GM18858 (cell line): ENCODE results near the gene OAT.
"Not testable (repeated sequence)": the region's sequence is repeated elsewhere in the genome, so short reads cannot be mapped to it uniquely, and the experiment has no call there.

Experiments
- ATAC-seq: cut with Tn5 transposase; IDR thresholded peaks from one replicate; pipeline ENCODE4 v1.9.1; 2021; ENCODE audit not compliant: unreplicated experiment

The OAT gene

DNA sequence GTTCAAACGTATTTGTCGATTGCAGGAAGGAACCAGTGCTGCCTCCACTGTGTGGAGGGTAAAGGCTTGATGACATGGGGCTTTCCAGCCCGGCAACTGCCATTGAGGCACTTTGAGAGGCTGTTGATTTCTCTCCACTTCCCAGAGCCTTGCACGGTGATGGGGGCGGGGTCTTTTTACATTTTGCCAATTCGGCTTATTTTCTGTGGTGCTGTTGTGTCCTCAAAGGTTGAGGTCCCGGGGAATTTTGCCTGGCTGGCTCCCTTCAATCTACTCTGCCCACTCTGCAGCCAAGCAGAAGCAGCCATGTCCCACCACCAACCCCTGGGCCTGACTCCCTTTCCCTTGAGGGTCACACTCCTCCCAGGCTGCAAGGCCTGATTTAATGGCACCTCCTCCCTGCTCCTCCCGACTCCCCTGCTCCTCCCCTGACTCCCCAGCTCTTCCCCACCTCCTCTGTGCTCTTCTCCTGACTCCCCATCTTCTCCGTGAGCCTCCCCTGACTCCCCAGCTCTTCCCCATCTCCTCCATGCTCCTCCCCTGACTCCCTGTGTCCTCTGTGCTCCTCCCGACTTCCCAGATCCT, 39.0 kb downstream of the OAT start:
- ATAC-seq = no peak

DNA sequence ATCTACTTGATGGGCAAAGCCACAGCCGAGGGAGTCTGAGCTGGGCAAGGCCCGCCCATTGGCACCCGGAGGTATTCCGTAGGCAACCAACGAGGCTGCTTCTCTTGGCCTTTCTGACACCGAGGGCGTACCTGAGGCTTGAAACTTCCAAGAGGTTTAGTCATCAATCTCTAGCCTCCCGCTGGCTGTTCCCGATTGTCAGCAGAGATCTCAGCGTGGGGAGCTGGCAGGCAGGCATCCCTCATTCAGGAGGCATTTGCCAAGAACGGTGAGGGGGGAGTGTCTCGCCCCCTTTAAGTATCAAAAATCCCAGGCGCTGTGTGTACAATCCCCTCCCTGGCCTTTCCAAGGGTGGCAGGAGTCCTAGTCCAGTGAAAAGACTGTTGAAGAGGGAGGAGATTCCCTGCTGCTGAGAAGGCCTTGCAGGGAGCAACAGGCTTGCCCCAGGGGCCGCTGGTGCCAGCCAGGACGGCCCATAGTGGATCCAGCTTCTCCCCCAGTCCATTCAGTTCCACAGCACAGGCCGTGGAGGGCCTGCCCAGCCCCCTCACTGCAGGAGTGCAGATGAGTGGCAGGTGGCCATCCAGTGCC, 39.7 kb downstream of the OAT start:
- no peak for ATAC-seq

DNA sequence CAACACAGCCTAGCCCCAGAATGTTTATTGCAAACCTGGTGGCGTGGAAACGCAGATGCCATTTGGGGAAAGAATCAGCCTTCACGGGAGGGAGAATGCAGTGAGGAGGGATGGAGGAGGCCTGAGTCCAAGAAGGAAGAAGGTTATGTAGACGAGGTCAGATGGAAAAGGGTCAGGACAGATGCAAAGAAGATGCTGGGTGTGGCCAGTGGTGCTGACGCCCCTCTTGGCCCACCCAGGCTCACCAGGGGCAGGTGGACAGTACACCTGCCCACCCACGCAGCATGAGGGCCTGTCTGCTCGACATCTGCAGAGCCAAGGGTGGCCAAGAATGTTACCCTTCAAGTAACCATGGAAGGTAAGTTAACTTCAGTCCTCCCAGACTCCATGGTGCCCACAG, 40.5 kb downstream of the OAT start:
- no peak for ATAC-seq

DNA sequence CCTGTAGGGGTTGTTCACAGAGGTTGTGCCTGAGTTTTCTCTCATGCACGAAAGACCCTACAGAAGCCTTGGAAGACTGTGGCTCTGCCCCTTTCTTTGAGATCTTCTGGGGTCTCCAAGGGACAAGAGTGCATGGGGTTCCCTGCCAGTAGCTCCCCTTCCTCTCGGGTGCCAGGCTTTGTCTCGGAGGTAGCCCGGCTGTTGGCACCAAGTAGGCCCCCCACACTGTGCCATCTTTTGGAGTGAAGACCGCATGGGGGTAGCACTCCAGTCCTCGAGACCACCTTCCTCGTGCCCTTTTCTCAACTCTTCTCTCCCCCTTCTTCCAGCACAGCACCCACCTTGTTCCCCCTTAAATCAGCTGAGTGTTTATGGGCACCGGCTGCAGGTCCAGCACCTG, 41.6 kb downstream of the OAT start:
- no peak for ATAC-seq

DNA sequence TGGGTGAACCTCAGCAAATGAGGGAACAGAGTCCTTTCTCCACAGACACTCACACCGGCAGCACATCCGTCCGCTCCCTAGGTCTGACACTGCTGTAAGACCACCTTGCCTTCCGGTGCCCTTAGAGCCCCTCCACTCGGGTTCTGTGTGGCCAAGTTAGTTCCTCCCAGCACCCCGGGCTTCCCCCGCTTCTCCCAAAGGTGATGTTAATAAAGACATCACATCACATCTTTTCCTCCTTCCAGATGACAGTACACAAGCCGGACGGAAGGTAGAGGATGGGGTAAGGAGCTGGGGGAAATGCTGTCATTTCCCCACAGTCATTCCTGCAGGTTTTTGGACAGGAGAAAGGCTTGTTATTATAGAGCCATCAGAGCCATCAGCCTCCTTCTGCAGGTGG, 42.3 kb downstream of the OAT start:
- no peak for ATAC-seq

DNA sequence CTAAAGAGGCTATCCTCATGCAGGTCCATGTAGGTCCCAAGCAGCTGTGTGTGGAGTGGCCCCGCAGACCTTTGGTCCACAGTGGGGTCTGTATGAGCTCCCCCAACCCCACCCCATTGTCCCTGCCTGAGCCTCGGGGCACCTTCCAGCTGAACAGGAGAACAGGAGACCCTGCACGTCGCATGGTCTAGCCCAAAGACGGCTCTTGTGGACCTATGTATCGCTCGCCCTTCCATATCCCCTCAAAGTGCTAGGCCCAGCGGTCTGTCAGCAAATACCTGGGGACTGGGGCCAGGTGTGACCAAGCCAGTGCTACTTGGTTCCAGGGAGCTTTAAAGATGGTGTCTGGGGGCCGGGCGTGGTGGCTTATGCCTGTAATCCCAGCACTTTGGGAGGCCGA, 43.0 kb downstream of the OAT start:
- no peak for ATAC-seq

DNA sequence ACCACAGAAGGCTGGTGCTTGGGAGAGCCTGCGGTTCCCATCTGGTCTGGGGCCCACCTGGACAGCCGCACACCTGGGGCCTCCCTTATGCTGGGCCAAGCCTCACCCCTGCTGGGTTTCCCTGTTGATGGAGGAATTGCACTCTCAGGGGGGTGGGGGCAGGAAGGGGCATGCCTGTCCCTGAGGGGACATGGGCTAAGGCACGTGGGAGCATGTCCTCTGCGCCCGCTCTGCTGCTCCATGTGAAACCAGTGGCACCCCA, 43.4 kb downstream of the OAT start:
- no peak for ATAC-seq

DNA sequence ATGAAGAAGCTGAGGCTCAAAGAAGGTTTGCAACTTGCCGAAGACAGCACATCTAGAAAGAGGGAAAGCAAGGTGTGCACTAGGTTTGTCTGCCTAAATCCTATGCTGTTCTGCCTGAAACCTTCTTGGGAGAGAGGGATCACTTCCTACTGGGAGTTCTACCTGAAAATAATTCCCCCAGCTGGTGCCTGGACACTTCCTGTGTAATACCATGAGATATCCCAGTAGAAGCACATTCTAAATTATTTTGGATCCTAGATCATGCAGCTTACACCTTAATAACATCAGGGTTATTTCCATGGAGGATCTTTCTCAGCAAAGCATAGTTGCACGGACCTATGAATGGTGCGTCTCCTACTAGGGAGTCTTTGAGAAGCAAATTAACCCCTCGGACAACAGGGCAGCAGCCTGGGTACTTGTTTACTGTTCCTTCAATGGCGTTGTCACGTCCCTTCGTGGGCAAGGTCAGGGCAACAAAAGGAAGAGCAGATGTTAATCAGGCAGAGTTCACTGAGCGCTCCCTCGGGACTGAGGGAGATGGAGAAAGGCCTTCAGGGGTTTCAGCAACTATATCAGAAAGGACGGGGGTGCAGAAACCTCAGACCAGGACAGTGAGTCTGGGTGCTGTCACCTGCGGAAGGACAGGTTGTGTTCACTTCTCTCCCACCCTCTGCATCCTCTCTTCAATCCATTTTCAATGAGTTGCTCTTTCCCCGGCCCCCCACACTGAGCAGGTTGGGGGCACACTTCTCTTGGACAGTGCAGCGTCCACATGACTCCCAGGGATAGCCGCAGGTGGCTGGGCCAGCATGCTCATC, 44.0 kb downstream of the OAT start:
- ATAC-seq = no peak

DNA sequence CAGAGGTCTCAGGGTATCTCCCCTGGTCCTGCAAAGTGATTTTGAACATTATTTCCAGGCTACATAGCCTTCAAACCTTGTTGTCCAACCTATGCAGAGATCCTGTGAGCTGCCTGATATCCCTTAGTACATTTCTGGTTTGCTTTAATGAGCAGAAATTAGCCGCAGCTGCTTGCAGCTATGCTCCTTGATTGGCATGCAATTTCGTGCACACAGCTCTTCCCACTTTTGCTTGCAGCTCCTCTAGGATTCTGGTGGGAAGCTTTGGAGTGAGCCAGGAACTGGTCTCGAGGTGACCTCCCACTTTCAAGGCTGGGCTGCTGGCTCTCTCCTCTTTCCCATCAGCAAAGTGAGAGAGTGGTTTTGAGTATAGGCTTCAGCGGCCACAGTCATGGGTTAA, 45.8 kb downstream of the OAT start:
- no peak for ATAC-seq

DNA sequence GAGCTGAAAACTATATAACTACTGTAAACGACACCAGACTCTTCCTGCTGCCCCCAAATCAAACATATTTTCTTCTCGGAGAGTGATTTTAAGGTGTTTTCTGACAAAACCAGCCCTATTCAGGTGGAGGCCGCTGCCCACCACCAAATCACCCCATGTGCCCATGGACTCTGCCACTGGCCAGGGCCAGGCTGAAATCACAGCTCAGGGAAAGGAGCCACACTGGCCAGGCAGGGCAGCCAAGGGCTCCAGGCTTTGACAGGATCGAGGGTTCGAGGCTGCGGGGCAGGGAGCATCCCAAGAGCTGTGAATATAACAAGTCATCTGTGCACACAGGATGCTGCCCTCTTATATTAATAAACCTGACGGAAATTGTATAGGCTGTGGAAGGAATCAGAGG, 48.3 kb downstream of the OAT start:
- no peak for ATAC-seq

DNA sequence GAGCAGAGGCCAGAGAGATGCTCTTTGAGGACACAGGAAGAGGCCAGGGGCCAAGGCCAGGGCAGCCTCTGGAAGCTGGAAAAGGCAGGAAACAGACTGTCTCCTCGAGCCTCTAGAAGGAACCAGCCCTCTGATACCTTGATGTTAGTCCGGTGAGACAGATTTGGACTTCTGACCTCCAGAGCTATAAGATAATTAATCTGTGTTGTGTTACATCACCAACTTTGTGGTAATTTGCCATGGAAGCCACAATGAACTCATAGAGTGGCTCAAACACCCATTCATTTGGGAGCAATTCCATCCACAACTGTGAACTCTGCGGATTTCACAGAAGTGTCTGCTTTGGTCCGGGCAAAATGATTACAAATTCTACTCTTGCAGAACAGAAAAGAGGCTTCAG, 48.7 kb downstream of the OAT start:
- no peak for ATAC-seq

DNA sequence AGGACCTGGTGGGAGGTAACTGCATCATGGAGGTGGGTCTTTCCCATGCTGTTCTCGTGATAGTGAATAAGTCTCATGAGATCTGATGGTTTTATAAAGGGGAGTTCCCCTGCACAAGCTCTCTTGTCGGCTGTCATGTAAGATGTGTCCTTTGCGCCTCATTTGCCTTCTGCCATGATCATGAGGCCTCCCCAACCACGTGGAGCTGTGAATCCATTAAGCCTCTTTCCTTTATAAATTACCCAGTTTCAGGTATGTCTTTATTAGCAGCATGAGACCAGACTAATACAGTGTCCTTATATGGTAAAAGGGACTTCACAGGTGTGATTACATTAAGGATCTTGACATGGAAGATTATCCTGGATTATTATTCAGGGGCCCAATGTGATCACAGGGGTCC, 49.2 kb downstream of the OAT start:
- ATAC-seq = not testable (repeated sequence)

DNA sequence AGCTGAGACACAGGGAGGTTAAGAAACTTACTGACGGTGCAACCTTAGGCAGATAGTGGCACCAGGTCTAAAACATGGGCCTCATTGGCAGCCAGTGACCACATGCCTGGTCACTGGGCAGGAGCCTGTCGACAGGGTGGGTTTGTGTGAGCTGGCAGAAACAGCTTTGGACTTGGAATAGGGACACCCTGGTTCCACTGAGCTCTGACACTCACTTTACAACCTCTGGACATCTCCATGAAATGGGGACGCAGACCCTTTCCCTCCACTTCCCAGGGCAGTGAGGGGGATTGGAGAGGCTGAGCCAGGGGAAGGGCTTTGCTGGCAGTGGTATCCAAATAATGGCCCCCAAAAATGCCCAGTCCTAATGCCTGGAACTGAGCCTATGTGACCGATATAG, 49.7 kb downstream of the OAT start:
- ATAC-seq = no peak

DNA sequence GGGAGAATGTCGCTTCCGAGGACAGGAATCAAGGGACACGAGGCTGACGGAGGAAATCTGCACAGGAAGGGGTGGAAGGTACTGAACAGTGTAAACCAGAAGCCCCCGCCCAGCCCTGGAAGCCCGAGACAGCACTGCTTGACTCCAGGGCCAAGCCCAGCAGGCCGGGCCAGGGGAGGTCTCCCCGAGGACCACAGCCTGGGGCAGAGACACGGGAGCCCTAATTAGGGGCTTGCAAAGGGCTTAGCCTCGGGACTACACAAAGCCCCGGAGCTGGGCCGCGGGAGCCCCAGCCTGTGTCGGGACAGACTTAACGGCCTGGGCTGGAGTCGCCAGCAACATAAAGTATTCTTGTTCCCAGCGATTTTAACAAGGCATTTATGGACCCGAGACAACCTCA, 50.8 kb downstream of the OAT start:
- no peak for ATAC-seq

DNA sequence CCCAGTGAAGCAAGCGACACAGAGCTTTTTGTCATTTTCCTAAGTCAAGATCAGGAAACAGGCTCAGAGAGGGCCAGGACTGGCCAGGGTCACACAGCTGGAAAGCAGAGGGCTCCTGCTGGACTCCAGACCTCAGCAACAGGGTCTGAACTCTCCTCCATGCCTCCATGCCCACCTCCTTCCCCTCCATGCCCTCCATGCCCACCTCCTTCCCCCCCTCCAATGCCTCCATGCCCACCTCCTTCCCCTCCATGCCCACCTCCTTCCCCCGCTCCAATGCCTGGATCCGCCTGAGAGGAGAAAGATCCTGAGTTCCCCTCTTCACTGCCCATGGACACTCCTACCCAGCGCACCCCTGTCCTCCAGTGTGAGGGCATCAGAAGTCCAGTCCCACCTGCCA, 51.3 kb downstream of the OAT start:
- no peak for ATAC-seq

DNA sequence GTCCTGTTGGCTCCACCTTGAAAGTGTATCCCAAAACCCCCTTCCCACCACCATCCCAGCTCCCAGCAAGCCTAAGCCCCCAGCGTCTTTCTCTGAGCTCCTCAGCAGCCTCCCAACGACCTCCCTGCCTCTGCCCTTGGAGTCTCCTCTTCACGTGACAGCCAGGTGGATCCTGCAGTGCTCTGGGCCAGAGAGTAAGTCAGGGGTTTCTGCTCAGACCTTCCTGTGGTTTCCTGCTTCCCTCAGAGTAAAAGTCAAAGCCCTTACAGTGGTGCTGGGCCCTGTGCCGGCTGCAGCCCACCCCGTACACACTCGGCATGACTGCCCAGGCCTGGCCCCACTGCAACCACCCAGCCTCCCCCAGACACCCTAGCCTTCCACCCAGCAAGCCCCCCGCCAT, 51.9 kb downstream of the OAT start:
- ATAC-seq = no peak

DNA sequence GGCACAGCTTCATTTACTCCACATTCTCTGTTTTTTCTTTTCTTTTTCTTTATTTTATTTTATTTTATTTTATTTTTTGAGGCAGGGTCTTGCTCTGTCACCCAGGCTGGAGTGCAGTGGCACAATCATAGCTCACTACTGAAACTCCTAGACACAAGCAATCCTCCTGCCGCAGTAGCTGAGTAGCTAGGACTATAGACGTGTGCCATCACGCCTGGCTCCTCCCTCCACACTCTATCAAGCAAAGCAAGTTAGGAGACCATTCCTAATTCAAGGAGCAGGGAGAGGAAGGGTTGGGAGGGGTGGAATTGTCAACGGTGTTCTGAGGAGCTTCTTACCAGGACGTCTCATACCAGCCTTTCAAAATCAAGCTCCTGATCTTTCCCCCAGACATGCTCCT, 52.4 kb downstream of the OAT start:
- ATAC-seq = no peak

DNA sequence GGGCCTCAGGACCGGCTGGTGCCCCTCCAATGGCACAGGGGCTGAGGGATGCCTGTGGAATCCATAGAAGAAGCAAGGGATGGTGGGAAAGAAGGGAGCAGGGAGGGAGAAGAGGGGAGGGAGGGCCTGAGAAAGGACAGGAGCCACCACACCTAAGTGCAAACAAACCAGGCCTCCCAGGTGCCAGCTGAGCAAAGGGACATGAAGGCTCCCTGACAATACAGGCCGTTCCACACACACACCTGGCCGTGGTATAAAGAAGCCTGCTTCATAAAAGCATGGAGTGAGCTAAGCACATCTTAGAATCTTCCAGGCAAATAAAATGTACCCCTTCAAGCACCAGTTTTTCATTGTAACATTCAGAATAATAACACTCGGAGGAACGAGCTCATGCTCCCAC, 54.0 kb downstream of the OAT start:
- no peak for ATAC-seq

DNA sequence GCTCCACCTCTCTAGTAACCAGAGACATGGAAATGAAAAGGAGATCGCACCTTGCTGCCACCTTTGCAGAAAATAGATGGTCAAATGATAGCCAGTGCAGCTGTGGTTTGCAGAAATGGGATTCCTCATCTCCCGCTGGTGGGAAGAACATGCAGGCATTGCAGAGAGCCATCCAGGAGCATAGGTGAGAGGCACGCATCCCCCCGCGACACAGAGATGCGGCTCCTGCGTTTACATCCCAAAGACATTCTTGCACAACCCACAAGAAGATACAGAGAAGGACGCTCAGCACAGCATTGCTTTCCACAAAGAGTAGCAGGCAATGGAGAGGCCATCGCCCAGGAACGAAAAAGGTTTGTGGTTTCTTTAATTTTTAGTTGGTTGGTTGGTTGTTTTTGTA, 56.2 kb downstream of the OAT start:
- ATAC-seq = no peak

DNA sequence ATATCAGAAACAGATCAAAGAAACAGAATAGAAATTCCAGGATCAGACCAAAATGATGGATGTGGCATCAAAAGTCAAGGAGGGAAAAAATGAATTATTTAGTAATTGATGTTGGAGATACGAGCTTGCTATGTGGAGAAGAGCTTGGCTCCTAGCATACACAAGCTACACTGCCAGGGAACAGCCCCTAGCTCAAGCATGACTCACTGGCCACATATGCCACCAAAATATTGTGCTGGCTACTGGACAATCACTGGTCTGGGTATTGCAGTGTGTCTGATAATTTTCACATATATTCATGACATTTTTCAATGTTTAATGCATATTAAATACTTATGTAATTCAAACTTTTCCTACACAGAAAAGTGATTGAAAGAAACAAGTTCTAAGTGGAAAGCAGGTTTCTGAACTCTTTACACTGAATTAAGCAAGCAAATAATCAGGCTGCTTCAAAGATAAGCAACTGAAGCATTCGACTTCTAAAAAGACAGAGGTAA, 59.3 kb downstream of the OAT start:
- ATAC-seq = no peak

DNA sequence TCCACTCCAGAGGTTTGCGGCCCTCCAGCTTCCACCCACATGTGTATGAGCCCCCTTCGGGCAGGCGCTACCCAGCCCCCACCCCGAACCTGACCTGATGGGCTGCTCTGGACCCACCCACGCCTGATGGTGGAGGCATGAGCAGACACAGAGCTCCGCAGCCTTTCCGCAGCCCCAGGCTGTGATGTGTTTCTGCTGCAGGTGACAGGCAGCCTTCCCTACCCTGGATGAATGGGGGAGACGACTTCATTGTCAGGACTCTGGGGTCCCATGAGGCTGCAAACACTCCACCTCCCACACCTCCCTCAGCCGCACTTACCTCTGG, 61.2 kb downstream of the OAT start:
- ATAC-seq = no peak

DNA sequence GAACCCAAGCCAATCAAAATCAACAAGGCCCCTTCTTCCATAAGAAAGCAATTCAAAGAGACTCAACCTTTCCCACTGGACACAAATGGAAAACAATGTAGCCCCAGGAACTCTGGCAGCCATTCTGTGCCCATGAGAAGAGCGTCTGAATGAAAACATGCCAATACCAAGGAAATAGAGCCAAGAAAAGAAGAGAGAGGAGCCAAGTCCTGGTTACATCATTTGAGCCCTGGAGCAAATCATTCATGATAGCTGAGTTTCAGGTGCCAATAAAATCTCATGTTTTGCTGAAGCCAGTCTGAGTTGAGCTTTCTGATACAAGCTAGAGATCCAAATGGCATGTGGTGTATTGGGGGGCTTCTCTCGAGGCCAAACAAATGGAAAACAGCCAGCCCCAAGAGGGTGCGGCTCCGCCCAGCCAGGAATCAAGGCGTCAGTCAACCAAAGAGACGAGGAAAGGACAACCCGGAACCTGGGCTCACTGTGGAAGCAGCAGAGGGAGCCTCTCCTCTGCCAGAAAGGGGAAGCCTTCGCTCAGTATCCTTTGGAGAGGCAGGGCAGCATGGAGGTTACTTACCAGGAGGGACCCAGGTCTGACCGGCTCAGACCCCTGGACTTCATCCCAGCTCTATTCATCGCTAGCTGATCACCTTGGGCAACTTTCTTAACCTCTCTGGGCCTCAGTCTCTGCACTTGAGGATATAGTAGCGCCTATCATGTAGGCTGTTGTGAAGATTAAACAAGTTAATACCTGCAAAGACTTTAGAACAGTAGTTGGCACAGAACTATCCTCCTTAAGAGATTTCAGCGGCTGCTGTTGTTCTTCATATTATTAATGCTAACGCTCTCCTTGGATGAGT, 61.8 kb downstream of the OAT start:
- no peak for ATAC-seq
